Cerebellar cortex (tissue), 1 donor: ENCODE measurements around the gene PRPH2.
"Not testable (repeated sequence)": the region's sequence is repeated elsewhere in the genome, so short reads cannot be mapped to it uniquely, and the experiment has no call there.

Experiments
- DNase-seq: peaks from one replicate; pipeline ENCODE4 v3.0.0-alpha.2; 2015; ENCODE audit warnings: low spot score

PRPH2 gene

GRCh38 chr6:42698217-42698616, 24.2 kb downstream of the PRPH2 start:
- no peak for DNase-seq

- no peak for DNase-seq
Observed at GRCh38 chr6:42697268-42697655, 25.1 kb downstream of the PRPH2 start.

DNA sequence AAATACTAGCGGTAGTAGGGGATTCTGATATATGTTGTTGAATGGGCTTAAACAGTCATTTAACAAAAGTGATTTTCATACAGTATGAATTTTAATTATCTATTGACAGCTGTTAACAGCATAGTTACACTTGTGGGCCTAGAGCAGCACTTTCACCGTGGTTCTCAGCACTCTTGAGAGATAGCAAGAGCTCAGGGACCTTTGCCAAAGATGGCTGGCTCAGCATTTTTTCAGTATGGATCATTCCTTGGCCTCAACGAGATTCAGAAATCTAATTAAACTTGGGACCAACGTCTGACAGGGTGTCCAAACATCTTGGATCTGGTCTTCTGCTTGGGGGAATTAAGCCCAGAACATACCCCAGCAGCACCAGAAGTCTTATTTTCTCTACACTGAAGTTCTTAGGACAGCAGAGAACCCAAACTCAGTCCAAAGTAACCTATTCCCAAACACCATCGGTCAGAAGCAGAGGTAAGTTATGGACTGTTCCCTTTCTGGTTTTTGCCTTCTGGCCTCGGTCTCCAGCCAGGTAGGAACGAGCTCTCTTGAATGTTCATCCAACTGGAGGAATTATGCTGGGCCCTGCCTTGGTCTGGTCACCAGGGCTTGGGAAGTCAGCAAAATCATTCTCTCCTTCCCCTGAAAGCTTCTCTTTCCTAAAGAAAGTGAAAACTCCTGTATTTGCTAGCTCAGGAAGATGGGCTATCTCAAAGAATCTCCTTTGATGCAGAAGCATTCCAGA, 25.7 kb downstream of the PRPH2 start:
- DNase-seq = no peak

GRCh38 chr6:42694586-42694985, 27.8 kb downstream of the PRPH2 start:
- no peak for DNase-seq

DNA sequence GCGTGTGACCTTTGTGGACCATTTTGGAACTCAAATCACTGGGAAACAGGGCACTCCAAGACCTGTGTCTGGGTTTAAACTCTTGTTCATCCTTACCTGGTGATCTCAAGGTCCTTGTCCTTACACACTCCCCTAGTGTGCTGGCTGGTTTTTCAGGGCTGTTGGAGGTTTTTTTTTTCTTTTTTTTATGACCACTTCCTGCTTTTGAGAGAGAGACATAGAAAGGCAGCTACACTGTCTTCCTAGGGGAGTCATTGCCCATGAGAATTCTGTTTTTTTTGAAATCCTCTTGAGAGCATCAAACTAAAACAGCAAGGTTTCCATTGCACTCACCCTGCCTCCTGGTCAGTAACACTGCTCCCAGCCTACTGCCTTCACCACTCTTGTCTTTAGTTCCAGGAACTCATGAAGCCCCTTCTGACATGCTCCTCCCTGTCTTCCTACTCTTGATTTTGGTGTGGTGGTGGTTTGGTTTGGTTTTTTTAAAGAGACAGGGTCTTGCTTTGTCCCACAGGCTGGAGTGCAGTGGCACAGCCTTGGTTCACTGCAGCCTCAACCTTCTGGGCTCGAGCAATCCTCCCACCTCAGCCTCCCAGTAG, 28.6 kb downstream of the PRPH2 start:
- DNase-seq = no peak

- no peak for DNase-seq
Observed at GRCh38 chr6:42692137-42692911, 30.1 kb downstream of the PRPH2 start.

- no peak for DNase-seq
Observed at GRCh38 chr6:42690872-42691271, 31.5 kb downstream of the PRPH2 start.

DNA sequence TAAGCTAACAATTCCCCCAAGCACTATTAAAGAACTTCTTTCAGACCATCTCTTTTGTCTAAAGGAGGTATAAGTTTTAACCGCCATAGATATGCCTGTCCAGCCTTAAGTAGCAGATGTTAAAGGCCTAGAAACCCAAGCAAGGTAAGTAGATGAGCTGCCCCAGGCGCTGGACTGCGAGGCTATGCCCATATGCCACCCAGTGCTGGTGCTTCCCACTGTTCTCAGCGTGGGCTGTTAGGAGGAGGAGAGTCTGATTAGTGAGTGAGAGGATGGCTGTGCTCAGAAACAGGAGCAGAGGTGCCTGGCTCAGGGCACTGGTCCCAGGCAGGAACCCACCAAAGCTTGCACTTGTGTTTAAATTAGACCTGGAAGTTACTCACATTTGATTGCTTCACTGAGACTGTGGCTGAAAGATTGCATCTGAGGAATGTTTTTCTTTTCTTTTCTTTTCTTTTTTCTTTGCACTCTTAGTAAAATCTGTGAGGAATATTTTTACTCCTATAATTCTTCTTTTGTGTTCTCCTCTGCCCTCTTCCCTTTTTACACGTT, 32.2 kb downstream of the PRPH2 start:
- no peak for DNase-seq

- DNase-seq = no peak
Observed at GRCh38 chr6:42689371-42689770, 33.0 kb downstream of the PRPH2 start.

DNA sequence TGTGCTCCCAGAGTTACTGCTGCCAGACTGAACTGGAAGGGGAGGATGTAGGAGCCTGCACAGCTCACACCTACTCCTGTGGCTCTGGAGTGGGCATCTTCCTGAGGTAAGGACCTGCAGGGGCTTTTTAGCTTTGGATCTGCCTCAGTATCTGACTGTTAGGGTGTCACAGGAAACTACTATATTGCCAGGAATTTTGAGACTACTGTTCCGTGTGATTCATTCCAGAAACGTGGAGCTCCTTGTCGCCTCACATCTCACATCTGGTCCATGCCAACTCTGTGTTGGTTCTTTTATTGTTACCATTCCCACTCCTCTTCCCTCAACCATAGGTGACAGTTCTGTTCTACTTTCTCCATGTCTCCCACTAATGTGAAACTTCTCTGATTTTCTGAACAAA, 34.1 kb downstream of the PRPH2 start:
- no peak for DNase-seq

GRCh38 chr6:42679358-42679757, 43.0 kb downstream of the PRPH2 start:
- no peak for DNase-seq

DNA sequence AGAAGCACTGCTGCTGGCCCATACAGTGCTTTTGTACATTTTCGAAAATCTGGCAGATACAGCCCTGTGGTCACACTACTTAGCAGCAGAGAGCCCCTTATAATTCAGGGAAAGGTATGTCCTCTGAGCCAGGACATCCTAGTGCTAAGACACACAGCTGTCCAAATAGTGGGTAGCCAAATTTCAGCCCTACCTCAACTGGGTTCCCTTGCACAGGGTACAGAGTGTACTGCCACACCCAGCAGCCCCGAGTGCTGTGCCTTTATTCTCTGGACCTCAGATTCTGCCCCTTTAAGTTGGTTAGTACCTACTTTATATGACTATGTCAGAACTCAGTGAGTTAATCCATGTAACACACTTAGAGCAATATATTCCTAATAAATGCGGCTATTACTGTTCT, 47.6 kb downstream of the PRPH2 start:
- DNase-seq = no peak

DNA sequence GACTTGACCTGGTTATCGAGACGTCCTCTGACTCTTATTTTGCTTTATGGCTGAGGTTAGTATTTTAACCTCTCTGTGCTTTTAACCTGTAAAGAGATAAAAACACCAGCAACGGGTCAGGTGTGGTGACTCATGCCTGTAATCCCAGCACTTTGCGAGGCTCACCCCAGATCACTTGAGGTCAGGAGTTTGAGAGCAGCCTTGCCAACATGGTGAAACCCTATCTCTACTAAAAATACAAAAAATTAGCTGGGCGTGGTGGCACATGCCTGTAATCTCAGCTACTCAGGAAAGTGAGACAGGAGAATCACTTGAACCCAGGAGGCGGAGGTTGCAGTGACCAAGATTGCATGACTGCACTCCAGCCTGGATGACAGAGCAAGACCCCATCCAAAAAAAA, 48.0 kb downstream of the PRPH2 start:
- DNase-seq = not testable (repeated sequence)

DNA sequence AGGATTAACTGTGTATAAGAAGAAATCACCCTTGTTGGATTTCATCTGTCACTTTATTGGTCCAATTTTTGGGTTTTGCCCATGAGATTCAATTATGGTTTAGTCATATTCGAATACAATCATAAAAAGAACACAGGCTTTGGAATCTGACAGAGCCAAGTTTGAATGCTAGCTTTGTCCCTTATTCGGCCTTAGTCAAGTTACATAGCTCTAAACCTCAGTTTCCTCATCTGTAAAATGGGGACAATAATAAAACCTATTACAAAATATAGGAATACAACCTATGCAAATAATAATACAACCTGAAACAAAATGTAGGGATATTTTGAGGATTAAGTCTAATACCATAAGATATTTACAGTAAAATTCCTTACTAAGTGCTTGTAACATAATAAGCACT, 57.7 kb downstream of the PRPH2 start:
- no peak for DNase-seq

DNA sequence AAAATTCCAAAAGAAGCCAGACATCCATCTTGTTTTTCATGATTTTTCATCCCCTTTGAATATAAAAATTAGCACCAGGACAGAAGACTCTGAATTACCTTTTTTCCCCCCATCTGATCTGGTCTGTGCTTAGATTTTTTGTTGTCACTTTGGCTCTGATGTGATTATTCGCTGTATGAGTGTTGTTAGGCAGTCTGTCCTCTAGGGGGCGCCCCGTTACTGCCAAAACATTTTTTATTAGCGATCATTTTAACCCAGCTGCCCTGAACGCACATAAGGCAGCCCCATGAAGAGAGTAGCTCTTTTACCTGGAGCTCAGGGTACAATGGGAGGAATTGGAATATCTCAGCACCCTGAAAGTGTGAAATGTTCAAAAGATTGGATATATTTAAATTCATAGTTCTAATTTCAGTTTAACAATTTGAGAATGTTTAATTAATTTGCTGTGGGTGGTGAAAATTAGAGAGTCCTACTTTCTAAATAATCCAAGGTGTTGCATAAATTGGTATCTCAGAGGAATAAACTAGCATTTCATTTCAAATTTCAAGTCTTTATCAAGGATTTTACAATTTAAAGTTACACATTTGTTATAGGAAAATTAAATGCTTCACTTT, 60.8 kb downstream of the PRPH2 start:
- peak; percentile 88 for DNase-seq

DNA sequence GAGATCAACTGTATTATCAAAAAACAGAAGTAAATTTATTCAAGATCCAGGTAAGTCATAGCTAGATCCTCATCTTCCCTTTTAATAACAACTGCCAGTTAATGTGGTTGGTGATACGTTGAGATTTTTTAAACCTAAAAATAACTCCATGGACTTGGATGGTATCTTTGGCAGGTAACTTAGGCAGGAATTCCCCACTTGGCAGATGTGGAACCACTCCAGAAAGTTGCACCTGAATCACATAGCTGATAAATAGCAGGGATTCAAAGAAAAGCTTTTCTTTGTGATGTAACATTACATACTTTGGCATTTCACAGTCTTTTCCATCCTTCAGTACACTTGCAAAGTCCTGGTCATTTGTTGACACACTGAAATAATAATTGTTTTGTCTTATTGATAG, 62.6 kb downstream of the PRPH2 start:
- DNase-seq = no peak

- DNase-seq = no peak
Observed at GRCh38 chr6:42653851-42654250, 68.5 kb downstream of the PRPH2 start.

DNA sequence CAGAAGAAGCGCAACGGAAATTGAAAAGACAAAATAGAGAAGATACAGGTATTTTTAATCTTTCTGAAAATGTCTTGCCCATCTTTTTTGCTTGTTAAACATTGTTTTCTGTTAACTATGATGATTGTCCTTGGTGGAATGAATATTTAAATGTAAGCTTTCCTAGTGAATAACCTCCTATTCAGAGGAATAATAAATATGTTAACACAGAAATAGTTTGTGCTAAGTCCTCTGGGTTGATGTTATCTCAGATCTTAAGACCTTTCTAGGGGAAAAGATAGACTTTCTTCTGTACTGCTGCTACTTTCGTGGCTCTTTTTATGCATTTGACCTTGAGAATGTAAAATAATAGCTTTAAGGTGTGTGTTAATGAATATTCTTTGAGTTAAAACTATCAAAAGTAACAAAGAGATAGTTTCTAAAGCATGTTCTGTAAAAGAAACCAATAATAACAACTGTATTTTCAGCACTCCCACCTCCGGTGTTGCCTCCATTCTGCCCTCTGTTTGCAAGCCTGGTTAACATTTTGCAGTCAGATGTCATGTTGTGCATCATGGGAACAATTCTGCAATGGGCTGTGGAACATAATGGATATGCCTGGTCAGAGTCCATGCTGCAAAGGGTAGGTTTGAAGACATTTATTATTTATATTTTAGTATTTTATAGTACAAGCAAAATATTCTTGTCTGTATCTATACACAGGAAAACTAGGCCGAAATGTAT, 70.2 kb downstream of the PRPH2 start:
- no peak for DNase-seq
